DOHH2 (cell line): Measurements from ENCODE around the gene PROM1.

Experiments
- CTCF ChIP-seq: fragments of 200-600 bp; sonication (generic); IDR thresholded peaks from one replicate; pipeline ENCODE4 v1.5.1; 2014; ENCODE audit warnings: antibody characterized with exemption, mild to moderate bottlenecking, low read depth, low read length; ENCODE audit not compliant: poor library complexity, severe bottlenecking
- EZH2phosphoT487 ChIP-seq: fragments of 200-600 bp; sonication (generic); IDR thresholded peaks from 2 replicates; pipeline ENCODE4 v1.6.1; 2017; ENCODE audit warnings: borderline replicate concordance, mild to moderate bottlenecking, antibody characterized with exemption, low read length, moderate library complexity, mixed read lengths

- TF ChIP-seq CTCF, result no peak
- TF ChIP-seq EZH2phosphoT487, result no peak
Observed at GRCh38 chr4:15963576-15963975, 120.2 kb downstream of the PROM1 start.
